HL-60 (cell line): ENCODE data around the gene BMX.

Source experiments
- CTCF ChIP-seq: IDR thresholded peaks from one replicate; pipeline ENCODE4 v1.5.1; 2011; ENCODE audit warnings: low read length, control low read depth, inconsistent platforms; ENCODE audit not compliant: insufficient read depth
- GABPA ChIP-seq: IDR thresholded peaks from 2 replicates; pipeline ENCODE4 v1.6.1; 2012; ENCODE audit warnings: low read depth
- POLR2AphosphoS5 ChIP-seq: IDR thresholded peaks from 2 replicates; pipeline ENCODE4 v1.6.1; 2012; ENCODE audit warnings: low read depth

- TF ChIP-seq CTCF = no peak
- no peak for TF ChIP-seq POLR2AphosphoS5
- TF ChIP-seq GABPA = no peak
Measured at GRCh38 chrX:15474028-15474427, 26.6 kb upstream of the BMX start.
